Measurements from ENCODE around the gene AKAP12.

AKAP12 gene

GRCh38 chr6:151293688-151294016 is 53.9 kb downstream of the AKAP12 start:
- no peak overlapping the region for H3K4me3 ChIP-seq (replicated peaks; ENCODE audit: low read depth, low read length)
- TF ChIP-seq, protein P1, sequence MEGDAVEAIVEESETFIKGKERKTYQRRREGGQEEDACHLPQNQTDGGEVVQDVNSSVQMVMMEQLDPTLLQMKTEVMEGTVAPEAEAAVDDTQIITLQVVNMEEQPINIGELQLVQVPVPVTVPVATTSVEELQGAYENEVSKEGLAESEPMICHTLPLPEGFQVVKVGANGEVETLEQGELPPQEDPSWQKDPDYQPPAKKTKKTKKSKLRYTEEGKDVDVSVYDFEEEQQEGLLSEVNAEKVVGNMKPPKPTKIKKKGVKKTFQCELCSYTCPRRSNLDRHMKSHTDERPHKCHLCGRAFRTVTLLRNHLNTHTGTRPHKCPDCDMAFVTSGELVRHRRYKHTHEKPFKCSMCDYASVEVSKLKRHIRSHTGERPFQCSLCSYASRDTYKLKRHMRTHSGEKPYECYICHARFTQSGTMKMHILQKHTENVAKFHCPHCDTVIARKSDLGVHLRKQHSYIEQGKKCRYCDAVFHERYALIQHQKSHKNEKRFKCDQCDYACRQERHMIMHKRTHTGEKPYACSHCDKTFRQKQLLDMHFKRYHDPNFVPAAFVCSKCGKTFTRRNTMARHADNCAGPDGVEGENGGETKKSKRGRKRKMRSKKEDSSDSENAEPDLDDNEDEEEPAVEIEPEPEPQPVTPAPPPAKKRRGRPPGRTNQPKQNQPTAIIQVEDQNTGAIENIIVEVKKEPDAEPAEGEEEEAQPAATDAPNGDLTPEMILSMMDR (IDR thresholded peaks at IDR 0.05; ENCODE audit: low read depth, low read length, missing control alignments): no peak
- no peak for DNase-seq (ENCODE audit: extremely low read depth, low read depth)

DNA sequence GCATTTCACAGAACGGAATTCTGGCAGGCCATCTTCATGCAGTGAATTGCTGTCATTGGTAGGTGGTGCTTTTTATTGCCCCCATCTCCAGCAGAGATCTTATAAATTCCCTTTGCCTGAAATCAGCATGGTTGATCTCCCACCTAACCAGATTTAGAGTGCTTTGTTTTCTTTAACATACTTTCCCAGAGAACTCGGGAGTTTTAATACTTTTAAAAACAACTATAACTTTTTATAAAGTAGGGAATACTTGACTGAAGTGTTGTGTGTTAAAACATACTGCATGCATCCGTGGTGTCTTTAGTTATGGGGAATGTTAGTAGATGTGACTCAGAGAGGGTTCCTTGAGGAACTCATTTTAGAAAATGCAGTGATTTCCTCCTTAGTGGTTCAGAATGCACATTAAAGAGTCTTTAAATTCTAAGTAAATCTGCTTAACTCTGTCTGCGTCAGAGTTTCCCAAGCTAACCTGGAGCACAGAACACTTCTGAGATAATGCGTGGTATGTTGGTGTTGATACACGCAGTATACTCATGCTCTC is 54.9 kb downstream of the AKAP12 start:
- DNase-seq (ENCODE audit: extremely low read depth, low read depth): no peak
- no peak overlapping the region for H3K4me3 ChIP-seq (replicated peaks; ENCODE audit: low read depth, low read length)
- TF ChIP-seq, protein P1 (IDR thresholded peaks at IDR 0.05; ENCODE audit: low read depth, low read length, missing control alignments): no peak

DNA sequence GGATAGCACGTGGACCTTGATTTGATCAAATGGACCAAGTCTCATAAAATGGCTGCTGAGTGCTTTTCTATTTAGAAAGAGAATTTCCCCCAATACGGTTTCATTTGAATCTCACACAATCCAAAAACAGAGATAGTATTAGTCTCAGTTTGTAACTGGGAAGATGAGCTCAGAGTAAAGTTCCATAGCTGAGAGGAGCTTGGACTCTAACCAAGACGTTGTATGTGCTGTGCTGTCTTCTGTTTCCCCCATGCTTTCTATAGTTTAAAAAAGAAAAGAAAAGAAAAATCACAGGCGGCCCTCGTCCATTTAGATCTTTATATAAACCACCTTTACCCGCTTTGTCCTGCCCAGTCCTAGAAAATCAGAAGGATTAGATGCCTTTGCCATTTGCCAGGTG is 58.1 kb downstream of the AKAP12 start:
- DNase-seq (ENCODE audit: extremely low read depth, low read depth): no peak
- TF ChIP-seq, protein P1 (IDR thresholded peaks at IDR 0.05; ENCODE audit: low read depth, low read length, missing control alignments): no peak
- H3K4me3 ChIP-seq (replicated peaks; ENCODE audit: low read depth, low read length): no peak overlapping the region

- TF ChIP-seq, protein P1 (IDR thresholded peaks at IDR 0.05; ENCODE audit: low read depth, low read length, missing control alignments): no peak
Measured at GRCh38 chr6:151299011-151299410, 59.2 kb downstream of the AKAP12 start.

DNA sequence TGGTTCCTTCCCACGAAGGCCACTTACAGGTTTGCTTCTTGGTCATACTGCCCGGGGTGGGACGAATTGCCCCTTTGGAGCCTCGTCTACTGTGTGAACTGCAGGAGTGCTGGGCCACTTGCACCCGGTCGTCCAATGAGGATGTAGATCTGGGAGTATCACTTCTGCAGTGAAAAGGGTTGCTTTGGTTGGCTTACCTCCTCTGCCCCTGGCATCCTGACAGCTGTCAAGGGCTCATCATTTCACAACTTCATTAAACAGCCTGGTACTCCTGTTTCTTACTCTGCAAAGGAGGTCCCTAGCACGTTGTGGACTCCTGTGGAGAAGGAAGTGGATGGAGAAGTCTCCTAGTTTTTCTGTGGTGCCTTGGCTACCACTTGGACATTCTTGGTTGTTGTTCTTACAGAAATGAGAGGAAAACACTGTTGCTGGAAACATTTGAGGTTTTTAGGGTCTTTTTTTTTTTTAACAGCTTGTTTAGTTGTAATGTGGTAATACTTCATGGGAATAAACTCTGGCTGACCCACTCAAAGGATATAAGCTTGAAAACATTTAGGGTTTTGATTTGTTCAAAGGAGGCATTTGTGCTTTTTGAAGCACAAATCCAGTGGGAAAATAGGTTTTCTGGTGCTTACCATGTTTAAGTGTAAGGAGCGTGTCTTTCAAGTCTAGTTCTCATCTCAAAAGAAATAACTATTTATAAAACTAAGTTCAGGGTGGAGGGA is 60.7 kb downstream of the AKAP12 start:
- no peak for DNase-seq (ENCODE audit: extremely low read depth, low read depth)
- H3K4me3 ChIP-seq (replicated peaks; ENCODE audit: low read depth, low read length): no peak overlapping the region
- TF ChIP-seq, protein P1 (IDR thresholded peaks at IDR 0.05; ENCODE audit: low read depth, low read length, missing control alignments): no peak

More at GRCh38 chr6:151299011-151299410, 59.2 kb downstream of the AKAP12 start:
- DNase-seq (ENCODE audit: extremely low read depth, low read depth): no peak
- no peak overlapping the region for H3K4me3 ChIP-seq (replicated peaks; ENCODE audit: low read depth, low read length)

- DNase-seq (ENCODE audit: extremely low read depth, low read depth): no peak
- no peak overlapping the region for H3K4me3 ChIP-seq (replicated peaks; ENCODE audit: low read depth, low read length)
Measured at GRCh38 chr6:151301547-151301946, 61.8 kb downstream of the AKAP12 start.

More at GRCh38 chr6:151301547-151301946, 61.8 kb downstream of the AKAP12 start:
- TF ChIP-seq, protein P1 (IDR thresholded peaks at IDR 0.05; ENCODE audit: low read depth, low read length, missing control alignments): no peak
